Activated naive CD8-positive, alpha-beta T cell treated with anti-CD3 and anti-CD28 coated beads, Interleukin-2, amount 50 U/mL, for 16 hours (primary cell): ENCODE data around the gene PDE6B.
"Not testable (repeated sequence)": the region's sequence is repeated elsewhere in the genome, so short reads cannot be mapped to it uniquely, and the experiment has no call there.

ENCODE experiments used
- DNase-seq: peaks from one replicate; pipeline ENCODE4 v3.0.0-alpha.2; 2020; ENCODE audit warnings: low read depth, low spot score

Gene PDE6B

GRCh38 chr4:635851-636627 lies 10.7 kb downstream of the PDE6B start:
- DNase-seq: no peak

DNA sequence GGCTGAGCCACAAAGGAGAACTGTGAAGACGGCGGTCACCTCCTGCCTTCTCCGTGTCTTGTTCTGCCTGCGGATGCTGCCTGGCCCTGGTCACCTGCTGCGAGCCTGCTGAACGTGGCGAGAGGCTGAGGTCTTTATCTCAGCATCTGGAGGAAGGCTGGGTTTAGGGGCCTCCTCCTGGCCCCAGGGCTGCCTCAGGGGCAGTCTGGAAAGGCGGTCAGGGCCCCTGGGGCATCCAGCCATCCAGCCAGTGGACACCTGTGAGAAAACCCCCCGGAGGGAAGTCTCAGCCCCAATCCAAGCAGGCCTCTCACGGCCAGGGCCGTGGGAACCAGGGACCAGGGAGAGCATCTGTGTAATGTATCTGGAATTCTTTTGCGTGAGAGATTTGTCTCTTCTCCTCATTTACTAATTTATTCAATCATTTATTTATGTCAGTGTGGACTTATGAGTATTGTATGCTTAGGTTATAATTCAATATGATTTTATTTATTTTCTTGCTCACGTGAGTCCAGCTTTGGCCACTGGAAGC lies 11.3 kb downstream of the PDE6B start:
- no peak for DNase-seq

DNA sequence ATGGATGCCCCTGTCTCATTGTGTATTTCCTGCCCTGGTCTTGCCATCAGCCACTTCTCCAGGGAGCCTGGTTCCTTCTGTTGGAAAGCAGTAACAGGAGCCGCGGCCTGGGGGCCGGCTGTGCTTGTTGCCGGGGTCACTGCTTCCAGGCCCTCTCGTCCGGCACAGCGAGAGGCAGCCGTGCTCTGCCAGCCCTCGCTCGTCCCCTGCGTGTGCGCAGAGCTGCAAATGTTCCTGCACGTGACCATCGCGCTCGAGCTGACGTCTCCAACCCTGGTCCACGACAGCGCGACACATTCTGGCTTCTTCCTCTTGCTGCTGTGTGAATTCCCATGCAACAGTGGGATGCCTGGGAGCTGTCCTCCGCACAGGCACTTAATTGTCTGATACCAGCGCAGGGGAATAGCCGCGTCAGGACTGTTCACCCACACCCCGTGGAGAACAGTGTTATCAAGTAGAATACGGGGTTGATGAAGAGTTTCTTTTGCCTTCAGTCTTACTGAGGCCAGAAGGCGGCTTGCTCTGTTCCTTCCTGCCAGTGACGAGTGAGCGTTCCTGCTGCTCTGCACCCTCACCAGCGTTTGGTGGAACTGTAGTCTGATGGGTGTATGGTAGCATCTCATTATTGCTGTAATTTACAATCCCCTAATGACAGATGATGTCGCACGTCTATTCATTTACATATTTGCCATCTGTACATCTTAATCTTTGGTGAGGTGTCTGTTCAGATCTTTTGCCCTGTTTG lies 12.3 kb downstream of the PDE6B start:
- DNase-seq: no peak

- not testable (repeated sequence) for DNase-seq
These were observed 17.0 kb downstream of the PDE6B start for GRCh38 chr4:642366-642765.

DNA sequence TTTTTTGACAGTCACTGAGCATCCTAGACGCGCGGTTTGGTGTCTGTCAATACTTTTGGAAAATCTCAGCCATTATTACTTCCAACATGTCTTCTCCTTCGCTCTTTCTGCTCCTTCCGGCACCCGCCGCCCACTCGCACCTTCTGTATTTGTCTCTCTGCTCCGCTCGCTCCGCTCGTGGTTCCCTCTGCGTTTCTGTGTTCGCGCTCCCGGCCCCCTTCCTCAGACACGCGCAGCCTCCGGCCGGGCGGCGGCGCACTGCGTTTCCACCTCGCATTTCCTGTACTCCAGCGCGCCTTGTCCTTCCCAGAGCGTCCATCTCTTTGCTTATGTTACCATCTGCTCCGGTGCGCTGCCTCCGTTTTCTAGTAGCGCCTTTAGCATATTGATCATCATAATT lies 21.1 kb downstream of the PDE6B start:
- no peak for DNase-seq

DNA sequence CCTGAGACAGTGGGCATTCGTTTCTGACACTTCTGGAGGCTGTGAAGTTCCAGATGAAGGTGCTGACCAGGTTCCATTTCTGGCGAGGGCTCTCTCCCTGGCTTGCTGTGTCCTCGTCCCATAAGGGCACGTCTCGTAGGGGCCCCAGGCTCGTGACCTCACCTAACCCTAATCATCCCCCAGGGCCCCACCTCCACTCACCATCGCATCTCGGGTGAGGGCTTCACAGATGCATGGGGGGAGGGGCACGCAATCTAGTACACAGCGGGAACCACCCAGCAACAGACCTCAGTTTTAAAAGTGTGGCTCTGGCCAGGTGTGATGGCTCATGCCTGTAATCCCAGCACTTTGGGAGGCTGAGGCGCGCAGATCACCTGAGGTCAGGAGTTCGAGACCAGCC lies 22.1 kb downstream of the PDE6B start:
- DNase-seq: no peak

GRCh38 chr4:648579-649292 lies 23.4 kb downstream of the PDE6B start:
- no peak for DNase-seq

DNA sequence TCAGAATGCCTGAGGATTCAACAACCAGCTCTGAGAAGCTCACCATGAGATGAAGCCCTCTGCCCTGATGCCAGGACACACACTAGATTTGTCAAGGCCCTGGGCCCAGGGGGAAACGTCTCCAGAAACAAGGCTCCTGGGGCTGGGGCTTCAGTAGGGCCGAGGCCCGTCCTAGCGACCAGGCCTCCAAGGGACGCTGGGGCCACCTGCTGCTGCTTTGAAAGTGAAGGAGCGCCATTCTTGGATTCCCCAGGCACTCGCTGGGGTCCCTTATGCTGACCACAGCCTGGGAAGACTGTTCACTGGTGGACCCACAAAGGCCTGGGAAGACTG lies 23.9 kb downstream of the PDE6B start:
- no peak for DNase-seq

DNA sequence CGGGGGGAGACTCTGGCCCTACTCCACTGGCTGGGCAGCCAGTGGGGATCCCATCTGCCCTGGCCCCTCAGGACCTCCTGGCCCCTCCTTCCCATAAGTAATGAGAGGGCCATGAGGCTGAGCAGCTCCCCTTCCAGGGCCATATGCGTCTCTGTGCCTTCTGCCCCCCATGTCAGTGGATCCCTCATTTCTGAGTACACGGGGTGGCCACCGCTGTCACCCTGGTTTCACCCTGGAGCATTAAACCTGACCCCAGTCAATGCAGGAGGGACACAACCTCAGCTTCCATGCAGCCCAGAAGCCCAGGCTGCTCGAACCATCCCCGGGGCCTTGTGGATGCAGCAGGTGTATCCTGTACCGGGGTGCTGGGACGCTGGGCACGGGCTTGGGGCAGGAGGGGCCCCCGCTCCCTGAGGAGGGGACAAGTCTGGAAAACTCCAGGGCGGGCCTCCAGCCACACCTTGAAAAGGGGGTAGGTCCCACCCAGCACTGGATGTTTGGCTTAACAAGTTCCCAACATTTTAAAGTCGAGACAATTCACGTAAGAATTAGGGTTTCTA lies 24.5 kb downstream of the PDE6B start:
- no peak for DNase-seq

GRCh38 chr4:650461-650860 lies 25.1 kb downstream of the PDE6B start:
- DNase-seq: no peak

GRCh38 chr4:650951-651883 lies 25.8 kb downstream of the PDE6B start:
- no peak for DNase-seq

- DNase-seq: no peak
These were observed 26.7 kb downstream of the PDE6B start for GRCh38 chr4:651884-652642.

GRCh38 chr4:653080-653821 lies 27.9 kb downstream of the PDE6B start:
- DNase-seq: no peak

DNA sequence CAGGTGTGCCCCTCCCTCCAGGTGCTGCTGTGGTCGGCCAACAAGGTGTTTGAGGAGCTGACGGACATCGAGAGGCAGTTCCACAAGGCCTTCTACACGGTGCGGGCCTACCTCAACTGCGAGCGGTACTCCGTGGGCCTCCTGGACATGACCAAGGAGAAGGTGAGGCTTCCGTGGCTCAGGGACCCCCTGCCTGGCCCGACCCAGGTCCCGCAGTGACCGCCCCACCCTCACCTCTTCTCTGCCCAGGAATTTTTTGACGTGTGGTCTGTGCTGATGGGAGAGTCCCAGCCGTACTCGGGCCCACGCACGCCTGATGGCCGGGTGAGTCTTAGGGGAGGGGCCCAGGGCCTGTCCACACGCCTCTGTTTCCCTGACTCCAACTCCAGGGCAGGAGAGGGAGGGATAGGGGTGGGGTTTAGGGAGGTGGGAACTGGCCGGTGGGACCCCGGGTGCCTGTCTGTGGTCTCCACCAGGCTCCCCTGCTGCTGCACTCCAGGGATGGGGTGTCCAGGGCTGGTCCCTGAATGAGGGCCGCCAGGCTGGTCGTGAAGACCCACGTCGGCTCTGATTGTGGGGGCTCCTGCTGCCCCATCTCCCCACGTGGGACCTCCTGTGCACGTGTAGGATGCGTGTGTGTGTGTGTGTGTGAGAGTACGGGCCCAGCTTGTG lies 28.6 kb downstream of the PDE6B start:
- DNase-seq: no peak

- no peak for DNase-seq
These were observed 29.1 kb downstream of the PDE6B start for GRCh38 chr4:654503-654845.

GRCh38 chr4:654871-655463 lies 29.6 kb downstream of the PDE6B start:
- DNase-seq: no peak

GRCh38 chr4:655464-656151 lies 30.2 kb downstream of the PDE6B start:
- no peak for DNase-seq
